GM21390 (cell line): Measurements from ENCODE around the gene POU5F1.
"Not testable (repeated sequence)": the region's sequence is repeated elsewhere in the genome, so short reads cannot be mapped to it uniquely, and the experiment has no call there.

Source experiments
- ATAC-seq: cut with Tn5 transposase; IDR thresholded peaks from one replicate; pipeline ENCODE4 v1.9.1; 2021; ENCODE audit not compliant: unreplicated experiment

POU5F1 gene

GRCh38 chr6:31192431-31193105 lies 22.1 kb upstream of the POU5F1 start:
- ATAC-seq, result not testable (repeated sequence)

- ATAC-seq, result peak; percentile 62
These were observed 20.0 kb upstream of the POU5F1 start for GRCh38 chr6:31190488-31190887.

- not testable (repeated sequence) for ATAC-seq
These were observed 18.7 kb upstream of the POU5F1 start for GRCh38 chr6:31189223-31189622.

GRCh38 chr6:31187780-31188194 lies 17.3 kb upstream of the POU5F1 start:
- ATAC-seq, result no peak

GRCh38 chr6:31186052-31186734 lies 15.7 kb upstream of the POU5F1 start:
- no peak for ATAC-seq

- not testable (repeated sequence) for ATAC-seq
These were observed 15.2 kb upstream of the POU5F1 start for GRCh38 chr6:31185695-31186051.

- not testable (repeated sequence) for ATAC-seq
These were observed 13.4 kb upstream of the POU5F1 start for GRCh38 chr6:31183859-31184258.

GRCh38 chr6:31183287-31183686 lies 12.8 kb upstream of the POU5F1 start:
- not testable (repeated sequence) for ATAC-seq

GRCh38 chr6:31180500-31180899 lies 10.0 kb upstream of the POU5F1 start:
- no peak for ATAC-seq

GRCh38 chr6:31179896-31180295 lies 9.4 kb upstream of the POU5F1 start:
- no peak for ATAC-seq

- no peak for ATAC-seq
These were observed 8.5 kb upstream of the POU5F1 start for GRCh38 chr6:31179042-31179386.

- ATAC-seq, result no peak
These were observed 7.9 kb upstream of the POU5F1 start for GRCh38 chr6:31178143-31179041.

GRCh38 chr6:31175971-31176370 lies 5.5 kb upstream of the POU5F1 start:
- ATAC-seq, result no peak

- ATAC-seq, result no peak
These were observed 3.9 kb upstream of the POU5F1 start for GRCh38 chr6:31174378-31174777.

- ATAC-seq, result no peak
These were observed 2.9 kb upstream of the POU5F1 start for GRCh38 chr6:31173406-31173805.

GRCh38 chr6:31172973-31173384 lies 2.5 kb upstream of the POU5F1 start:
- ATAC-seq, result no peak

GRCh38 chr6:31171931-31172905 lies 1.7 kb upstream of the POU5F1 start:
- no peak for ATAC-seq

GRCh38 chr6:31170987-31171671 lies 647 bp upstream of the POU5F1 start:
- no peak for ATAC-seq

GRCh38 chr6:31169858-31170599 lies 453 bp downstream of the POU5F1 start:
- not testable (repeated sequence) for ATAC-seq
